ENCODE results near the gene CCDC171. TPM values are rescaled to one million over a fixed set of nuclear protein-coding genes. Genes with fewer than 3 reads are reported as not detected.

CCDC171 gene
- total RNA-seq, 1 experiment from 2014 or later = 2.6 TPM

DNA sequence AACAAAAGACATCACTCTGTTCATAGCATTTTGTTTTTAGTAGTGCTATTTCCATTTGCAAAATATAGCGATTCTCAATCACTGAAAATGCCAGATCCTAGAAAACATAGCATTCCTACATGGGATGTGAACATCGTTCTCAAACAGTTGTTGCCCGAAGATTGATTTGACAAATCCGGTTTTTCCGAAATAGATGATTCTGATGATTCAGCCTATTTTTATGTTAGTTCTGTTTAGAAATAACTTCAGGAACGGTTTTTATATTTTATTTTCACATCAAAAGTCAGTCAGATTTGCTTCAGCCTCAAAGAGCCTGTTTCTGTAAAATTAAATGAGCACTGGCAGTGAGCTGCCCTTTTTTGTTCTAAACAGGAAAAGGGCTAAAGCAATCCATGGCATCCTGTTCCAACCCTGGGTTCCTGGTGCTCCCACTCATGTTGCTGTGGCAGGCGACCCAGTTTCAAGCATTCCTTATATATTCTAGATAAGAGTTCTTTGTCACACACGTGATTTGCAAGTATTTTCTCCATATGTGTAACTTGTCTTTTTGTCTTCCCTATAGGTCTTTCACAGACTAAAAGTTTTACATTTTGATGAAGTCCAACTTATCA, 27.9 kb upstream of the CCDC171 start:
- Histone ChIP-seq H3K36me3 (ENCODE audit: control insufficient read depth in 1 of 2, insufficient read depth in 2 of 2, low read length in 2 of 2) (no peaks in the 10 kb centered on the region), H3K9me2 (ENCODE audit: insufficient read depth) (no peaks in the 10 kb centered on the region), H2AFZ (ENCODE audit: low read depth, low read length, poor library complexity, severe bottlenecking) (no peak overlapping the region), H3K4me1 (ENCODE audit: control insufficient read depth in 1 of 2, insufficient read depth in 2 of 2, low read length in 2 of 2) (no peaks in the 10 kb centered on the region), H3K9ac (ENCODE audit: low read length) (no peak overlapping the region), H3K4me3 (replicated peaks in 1 of 2; ENCODE audit: low read depth in 1 of 2, low read length in 2 of 2) (no peak overlapping the region), H3K27ac (ENCODE audit: low read depth, low read length) (no peak overlapping the region), H3K9me3 (ENCODE audit: control insufficient read depth in 1 of 2, insufficient read depth in 1 of 2, low read depth in 1 of 2, low read length in 2 of 2) (no peaks in the 10 kb centered on the region), H3K27me3 (ENCODE audit: insufficient read depth, low read length) (no peaks in the 10 kb centered on the region), H4K20me1 (ENCODE audit: insufficient read depth) (no peaks in the 10 kb centered on the region; the same call in 1 of the 2 replicates), H3K4me2 (ENCODE audit: low read length) (no peak overlapping the region), H3K79me2 (ENCODE audit: insufficient read depth, low read length) (no peaks in the 10 kb centered on the region)
- intact Hi-C loops (cut with micrococcal nuclease) = no loop called here
- ChIA-PET CTCF (no interaction called here), RAD21 (ENCODE audit: low non-redundant PET in 1 of 2, low total read pairs in 2 of 2, uncharacterized antibody in 2 of 2, unreplicated experiment in 2 of 2) (no interaction called here), POLR2A (no interaction called here)
- TF ChIP-seq ZFX (IDR thresholded peaks at IDR 0.05) (no peak), EZH2 (IDR thresholded peaks at IDR 0.05) (no peak), ZBTB33 (IDR thresholded peaks at IDR 0.05; ENCODE audit: extremely low read depth, insufficient replicate concordance, low read length) (no peak), ATF3 (IDR thresholded peaks at IDR 0.05) (no peak), CBX3 (IDR thresholded peaks at IDR 0.05; ENCODE audit: low read depth) (no peak), CTCF (IDR thresholded peaks at IDR 0.05 in 2 of 3, conservative IDR thresholded peaks at IDR 0.05 in 1 of 3; ENCODE audit: borderline replicate concordance in 1 of 3, insufficient read depth in 1 of 3, low read depth in 2 of 3, low read length in 2 of 3) (no peak), MAX (IDR thresholded peaks at IDR 0.05) (no peak)
- no peak for DNase-seq (ENCODE audit: low read depth, low spot score)
- no TSS peak for BruUV-seq (replicated peaks)
- no peak for ATAC-seq
